Measurements from ENCODE around the gene MXD3.
"Not testable (repeated sequence)": the region's sequence is repeated elsewhere in the genome, so short reads cannot be mapped to it uniquely, and the experiment has no call there.

The MXD3 gene, protein sequence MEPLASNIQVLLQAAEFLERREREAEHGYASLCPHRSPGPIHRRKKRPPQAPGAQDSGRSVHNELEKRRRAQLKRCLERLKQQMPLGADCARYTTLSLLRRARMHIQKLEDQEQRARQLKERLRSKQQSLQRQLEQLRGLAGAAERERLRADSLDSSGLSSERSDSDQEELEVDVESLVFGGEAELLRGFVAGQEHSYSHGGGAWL

GRCh38 chr5:177311723-177312648 is at the start of gene MXD3:
Gene MXD3 (minus strand): TSS chr5:177311898. CDS start chr5:177311830, 68 bp downstream.
- peak; percentile 96 for DNase-seq (ENCODE audit: low spot score)

GRCh38 chr5:177360740-177361139 is 49.0 kb upstream of the MXD3 start:
- DNase-seq (ENCODE audit: low spot score): not testable (repeated sequence)

GRCh38 chr5:177359860-177360259 is 48.2 kb upstream of the MXD3 start:
- no peak for DNase-seq (ENCODE audit: low spot score)

- DNase-seq (ENCODE audit: low spot score): no peak
Measured at GRCh38 chr5:177359451-177359851, 47.8 kb upstream of the MXD3 start.

DNA sequence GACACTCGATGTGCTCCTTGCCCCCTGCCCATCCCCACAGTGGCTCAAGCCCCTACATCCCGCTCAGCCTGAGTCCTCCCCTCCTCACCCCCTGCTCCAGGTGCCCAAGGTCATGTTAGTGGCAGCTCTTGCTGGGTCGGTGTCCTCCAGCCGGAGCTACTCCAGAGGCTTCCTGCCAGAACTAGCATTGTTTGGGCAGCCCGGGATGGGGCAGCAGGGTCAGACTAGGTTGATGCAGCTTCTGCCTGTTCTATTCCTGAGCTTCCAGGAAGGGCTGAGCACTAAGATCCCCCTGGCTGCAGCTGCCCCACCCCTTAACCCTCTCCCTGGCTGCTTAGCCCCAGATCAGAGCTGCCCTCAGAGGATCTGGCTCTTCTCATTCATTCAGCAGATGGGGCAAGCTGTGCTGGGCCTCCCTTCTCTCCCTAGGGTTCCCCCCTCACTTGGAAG is 46.7 kb upstream of the MXD3 start:
- no peak for DNase-seq (ENCODE audit: low spot score)

DNA sequence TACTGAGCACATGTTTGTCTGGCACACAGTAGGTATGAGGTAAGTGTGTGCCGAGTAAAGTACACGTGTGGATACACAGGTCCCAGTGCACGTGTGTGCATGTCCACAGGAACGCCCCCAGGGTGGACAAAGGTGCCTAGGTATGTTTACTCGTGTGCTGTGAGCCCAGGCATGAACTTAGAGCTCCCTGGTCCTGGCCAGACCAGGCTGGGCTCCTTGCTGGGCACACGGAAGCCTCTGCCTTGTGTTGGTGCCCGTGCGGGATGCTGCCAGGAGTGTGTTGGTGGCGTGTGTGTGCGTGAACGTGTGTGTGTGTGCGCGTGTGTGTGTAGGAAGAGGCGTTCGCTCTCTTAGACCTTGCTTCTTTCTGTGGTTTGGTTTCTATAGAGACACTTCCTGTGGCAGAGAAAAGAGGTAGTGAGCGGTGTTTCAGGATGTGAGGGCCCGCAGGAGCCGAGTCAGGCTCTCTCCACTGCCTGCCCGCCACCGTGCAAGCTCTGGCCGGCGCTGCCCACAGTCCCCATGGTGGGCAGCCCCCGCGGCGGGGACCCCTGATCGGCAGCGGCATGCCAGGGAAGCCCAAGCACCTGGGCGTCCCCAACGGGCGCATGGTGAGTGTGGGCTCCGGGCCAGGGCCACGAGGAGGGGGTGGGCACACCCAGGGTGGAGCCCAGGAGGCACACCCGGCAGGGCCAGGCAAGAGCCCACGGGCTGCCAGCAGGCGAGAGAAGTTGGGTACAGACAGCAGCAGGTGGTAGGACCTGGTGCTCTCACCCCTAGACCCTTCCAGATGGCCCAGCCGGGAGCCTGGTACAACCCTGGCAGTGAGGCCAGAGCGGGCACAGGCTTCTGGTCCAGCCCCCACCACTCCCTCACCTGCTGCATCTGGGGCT is 46.0 kb upstream of the MXD3 start, which contains the start of gene RGS14:
Gene RGS14 (plus strand): TSS at position 466 of the 893 bp plus-strand sequence. CDS start 101 bp downstream, at position 567.
- peak; percentile 70 for DNase-seq (ENCODE audit: low spot score)

DNA sequence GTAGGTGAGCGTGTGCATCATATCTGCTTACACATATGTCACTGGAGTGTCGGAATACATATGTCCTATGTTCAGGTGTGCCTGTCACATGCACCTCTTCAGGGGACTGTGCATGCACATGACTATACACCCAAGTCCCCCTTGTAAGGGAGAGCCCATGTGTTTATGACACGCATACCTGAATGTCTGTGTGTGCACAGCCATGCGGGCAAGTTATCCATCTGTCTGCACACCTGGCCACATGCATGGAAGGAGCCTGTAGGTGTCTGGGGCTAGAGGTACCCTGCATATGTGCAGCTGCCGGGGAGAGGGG is 45.4 kb upstream of the MXD3 start:
- DNase-seq (ENCODE audit: low spot score): no peak

DNA sequence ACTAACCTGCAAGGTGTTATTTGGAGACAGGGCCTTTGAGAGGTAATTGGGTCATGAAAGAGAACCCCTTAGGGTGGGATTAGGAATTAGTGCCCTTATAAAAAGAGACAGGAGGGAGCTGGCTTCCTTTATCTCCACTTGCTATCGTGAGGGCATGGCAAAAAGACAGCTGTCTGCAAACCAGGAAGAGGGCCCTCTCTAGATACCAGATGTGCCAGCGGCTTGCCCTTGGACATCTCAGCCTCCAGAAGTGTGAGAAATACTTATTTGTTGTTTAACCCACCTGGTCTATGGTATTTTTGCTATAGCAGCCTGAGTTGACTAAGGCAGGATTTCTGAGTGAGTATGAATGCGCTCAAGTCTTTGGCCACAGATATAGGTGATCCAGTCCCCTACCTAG is 45.0 kb upstream of the MXD3 start:
- no peak for DNase-seq (ENCODE audit: low spot score)

- no peak for DNase-seq (ENCODE audit: low spot score)
Measured at GRCh38 chr5:177355868-177356168, 44.1 kb upstream of the MXD3 start.

DNA sequence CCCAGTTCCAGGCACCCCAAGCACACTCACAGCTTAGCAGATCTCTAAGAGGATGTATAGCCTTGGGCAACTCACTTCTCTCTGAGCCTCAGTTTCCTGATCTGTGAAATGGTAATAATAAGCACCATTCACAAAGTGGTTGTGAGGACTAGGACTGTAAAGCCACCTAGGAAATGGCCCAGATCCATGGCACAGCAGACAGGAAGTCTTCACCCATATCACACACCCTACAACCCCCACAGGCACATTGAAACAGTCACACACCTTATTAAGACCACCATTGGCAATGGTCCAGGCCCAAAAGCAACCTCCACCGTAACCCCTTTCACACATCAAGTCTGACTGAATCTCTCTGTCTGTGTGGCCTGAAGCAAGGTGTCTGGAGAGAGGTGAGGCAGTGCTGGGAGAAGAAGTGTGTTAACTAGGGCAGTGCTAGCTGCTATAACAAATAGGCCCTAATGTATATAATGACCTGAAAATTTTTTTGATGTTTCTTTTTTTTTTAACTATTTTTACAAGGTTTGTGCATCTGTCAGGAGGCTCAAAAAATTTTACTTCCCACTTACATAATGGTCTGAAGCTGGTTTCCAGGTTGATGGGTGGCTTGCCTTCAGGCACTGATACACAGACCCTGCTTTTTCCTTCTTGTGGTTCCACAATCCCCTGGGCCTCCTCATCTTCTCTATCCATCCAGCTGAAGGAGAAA is 43.6 kb upstream of the MXD3 start:
- DNase-seq (ENCODE audit: low spot score): no peak

GRCh38 chr5:177354711-177355110 is 43.0 kb upstream of the MXD3 start:
- no peak for DNase-seq (ENCODE audit: low spot score)

- no peak for DNase-seq (ENCODE audit: low spot score)
Measured at GRCh38 chr5:177354256-177354655, 42.6 kb upstream of the MXD3 start.

DNA sequence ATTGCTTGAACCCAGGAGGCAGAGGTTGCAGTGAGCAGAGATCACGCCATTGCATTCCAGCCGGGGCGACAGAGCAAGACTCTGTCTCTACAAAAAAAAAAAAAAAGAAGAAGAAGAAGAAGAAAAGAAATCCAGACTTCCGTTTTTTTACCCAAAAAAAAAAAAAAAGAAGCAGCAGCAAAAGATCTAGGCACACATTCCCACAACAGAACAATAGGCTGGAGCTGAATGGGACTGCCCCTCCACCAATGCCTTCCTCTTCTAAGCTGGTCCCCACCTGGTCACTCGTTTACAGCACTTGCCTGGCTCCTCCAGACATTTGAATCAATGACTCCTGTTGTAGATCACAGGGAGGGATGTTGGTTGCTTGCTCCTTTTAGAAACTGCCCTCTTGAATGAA is 41.4 kb upstream of the MXD3 start:
- DNase-seq (ENCODE audit: low spot score): no peak

DNA sequence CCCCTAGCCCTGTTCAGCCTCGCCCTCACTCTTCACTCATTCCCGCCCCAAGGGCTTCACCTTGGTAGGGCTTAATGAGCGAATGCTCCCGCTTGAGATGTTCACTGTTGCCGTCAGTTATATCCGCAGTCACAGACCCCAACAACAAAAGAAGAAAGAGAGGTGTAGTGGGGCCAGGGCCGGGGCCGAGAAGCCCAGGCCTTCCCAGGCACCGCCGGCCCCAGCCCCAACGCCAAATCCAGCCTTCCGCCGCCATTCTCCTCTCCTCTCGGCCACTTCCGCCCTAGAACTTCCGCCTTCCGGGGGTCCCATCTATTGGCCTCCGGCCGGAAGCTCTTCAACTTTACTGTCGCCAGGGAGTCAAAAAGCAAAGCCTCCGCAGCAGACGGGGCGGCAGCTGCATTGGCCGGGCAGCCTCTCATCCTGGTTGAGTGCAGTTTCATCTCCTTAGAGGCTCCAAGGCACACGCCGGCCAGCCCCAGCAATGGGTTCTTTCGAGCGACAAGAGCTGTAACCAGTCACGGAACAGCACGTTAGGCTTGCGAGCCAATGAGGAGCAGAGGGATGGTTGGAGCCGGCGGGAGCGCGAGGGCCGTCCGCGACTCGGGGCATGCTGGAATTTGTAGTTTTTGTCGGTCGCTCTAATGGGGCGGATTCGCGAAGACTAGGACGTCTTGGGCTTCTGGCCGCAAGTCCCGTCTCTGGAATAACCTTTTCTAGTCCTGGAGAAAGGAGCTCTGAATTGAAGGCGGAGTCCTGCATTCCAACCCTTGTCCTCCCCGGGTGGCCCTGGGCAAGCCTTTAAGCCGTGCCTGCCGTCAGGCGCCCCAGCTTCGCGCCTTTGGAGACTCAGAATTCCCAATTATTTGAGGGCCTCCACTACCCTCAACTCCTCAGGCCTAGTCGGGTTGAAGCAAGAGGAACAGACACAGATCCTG is 40.0 kb upstream of the MXD3 start, which contains the start of gene LMAN2:
Gene LMAN2 (minus strand): TSS at position 277 of the 938 bp plus-strand sequence. CDS start 21 bp downstream, at position 256.
- DNase-seq (ENCODE audit: low spot score): peak; percentile 98

- no peak for DNase-seq (ENCODE audit: low spot score)
Measured at GRCh38 chr5:177350776-177351391, 39.2 kb upstream of the MXD3 start.

- DNase-seq (ENCODE audit: low spot score): no peak
Measured at GRCh38 chr5:177349762-177350161, 38.1 kb upstream of the MXD3 start.

DNA sequence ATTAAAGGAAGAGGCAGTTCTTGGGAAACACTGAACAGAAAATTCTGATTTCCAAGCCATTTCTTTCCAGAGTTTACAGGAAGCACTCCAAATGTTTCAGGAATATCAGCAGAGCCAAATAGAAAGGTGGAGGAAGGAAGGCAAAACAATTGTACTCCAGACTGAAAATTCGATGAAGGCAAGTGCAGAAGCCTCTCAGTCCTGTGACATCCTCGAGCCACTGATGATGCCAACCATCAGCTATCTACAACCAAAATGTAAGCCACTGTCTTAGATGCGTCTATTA is 37.6 kb upstream of the MXD3 start:
- no peak for DNase-seq (ENCODE audit: low spot score)

- no peak for DNase-seq (ENCODE audit: low spot score)
Measured at GRCh38 chr5:177347699-177348098, 36.0 kb upstream of the MXD3 start.

DNA sequence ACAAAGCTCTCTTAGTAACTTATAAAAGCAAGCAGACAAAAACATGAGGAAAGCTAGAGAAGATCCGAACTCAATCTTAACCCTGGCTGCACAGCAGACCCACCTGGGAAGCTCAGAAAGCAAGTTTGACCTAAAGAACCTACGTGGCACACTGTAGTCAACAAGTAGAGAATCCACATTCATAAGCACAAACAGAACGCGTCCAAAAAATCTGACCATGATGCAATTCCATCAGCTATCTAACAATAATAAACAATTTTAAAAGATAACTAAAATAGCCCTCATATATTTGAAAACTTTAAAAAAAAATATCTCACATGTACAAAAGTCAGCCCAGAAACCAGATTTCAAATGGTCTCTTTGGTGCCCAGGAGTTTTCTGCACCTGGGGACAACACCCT is 35.1 kb upstream of the MXD3 start:
- no peak for DNase-seq (ENCODE audit: low spot score)

DNA sequence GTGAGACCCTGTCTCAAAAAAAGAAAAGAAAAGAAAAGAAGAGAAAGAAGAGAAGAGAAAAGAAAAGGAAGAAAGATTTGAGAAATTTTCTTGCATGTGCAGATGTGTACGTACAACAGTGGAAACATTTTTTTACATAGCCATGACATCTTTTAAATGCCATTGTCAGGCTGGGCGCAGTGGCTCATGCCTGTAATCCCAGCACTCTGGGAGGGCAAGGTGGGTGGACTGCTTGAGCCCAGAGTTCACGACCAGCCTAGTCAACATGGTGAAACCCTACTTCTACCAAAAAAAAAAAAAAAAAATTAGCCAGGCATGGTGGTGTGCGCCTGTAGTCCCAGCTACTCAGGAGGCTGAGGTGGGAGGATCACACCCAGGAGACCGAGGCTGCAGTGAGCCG is 33.2 kb upstream of the MXD3 start:
- no peak for DNase-seq (ENCODE audit: low spot score)

Measured in Ammon's horn (tissue), 1 donor.